A549 (cell line): ENCODE measurements around the gene ARIH2. TPM values are rescaled to one million over a fixed set of nuclear protein-coding genes. Genes with fewer than 3 reads are reported as not detected.
A peak's percentile ranks its signal among the peaks of the same experiment; 100 is the strongest.

ENCODE experiments used
- ATAC-seq, 2 experiments: fragments of 200-7000 bp in 1 of 2; fragments of >200 bp in 1 of 2; cut with Nextera tagmentation in 1 of 2; cut with Tn5 transposase in 1 of 2; 3 replicates each; pipeline versions ENCODE4 v1.8.0 to v1.9.1; 2018 to 2020; ENCODE audit warnings: mild to moderate bottlenecking in 1 of 2, moderate library complexity in 1 of 2
- CTCF ChIA-PET: fragments of 300-600 bp; sonication (Branson Sonifier 250); formaldehyde crosslinking; extraction: SDS; loops from one replicate; lab custom pipeline; 2021; ENCODE audit warnings: antibody characterized with exemption, inconsistent platforms; lab: Yijun Ruan, JAX
- POLR2A ChIA-PET: fragments of 350-600 bp; formaldehyde crosslinking; extraction: SDS; loops from one replicate; lab custom pipeline; 2021; ENCODE audit warnings: antibody characterized with exemption, inconsistent platforms; lab: Yijun Ruan, JAX
- DNase-seq, 2 experiments: peaks; one replicate each; pipeline versions ENCODE4 v3.0.0 to v3.0.0-alpha.2; 2011 to 2016; ENCODE audit warnings: low read depth in 1 of 2, low spot score in 1 of 2
- FAIRE-seq: peaks from 2 replicates; lab custom pipeline; 2011; peaks lifted over from hg19 to GRCh38; lab: Jason Lieb, UNC
- H3K27ac ChIP-seq, 2 experiments: fragments of >200 bp; sonication (Bioruptor Twin); formaldehyde crosslinking; 3 replicates each; pipeline ENCODE4 v1.5.1; 2016 to 2017
- H3K4me1 ChIP-seq: fragments of >200 bp; sonication (Bioruptor Twin); formaldehyde crosslinking; 3 replicates; pipeline ENCODE4 v1.6.1; 2016
- H3K4me2 ChIP-seq: fragments of >200 bp; sonication (Bioruptor Twin); formaldehyde crosslinking; 3 replicates; pipeline ENCODE4 v1.6.1; 2016
- H3K4me3 ChIP-seq: fragments of >200 bp; sonication (Bioruptor Twin); formaldehyde crosslinking; 3 replicates; pipeline ENCODE4 v1.5.1; 2016
- H3K9me3 ChIP-seq: fragments of >200 bp; sonication (Bioruptor Twin); formaldehyde crosslinking; 3 replicates; pipeline ENCODE4 v1.6.1; 2016
- CEBPB ChIP-seq, 2 experiments: fragments of >200 bp in 1 of 2; sonication (Bioruptor Twin) in 1 of 2; formaldehyde crosslinking in 1 of 2; IDR thresholded peaks; 2 replicates each; pipeline ENCODE4 v1.6.1; 2012 to 2016
- E2F6 ChIP-seq: IDR thresholded peaks from 2 replicates; pipeline ENCODE4 v1.6.1; 2012; ENCODE audit warnings: low read depth, borderline replicate concordance
- EHMT2 ChIP-seq: fragments of 200-600 bp; sonication (generic); IDR thresholded peaks from 2 replicates; pipeline ENCODE4 v1.6.1; 2016; ENCODE audit warnings: antibody characterized with exemption, low read depth, mild to moderate bottlenecking, moderate library complexity
- ESRRA ChIP-seq: fragments of 150-350 bp; IDR thresholded peaks from 2 replicates; pipeline ENCODE4 v1.6.1; 2014; ENCODE audit warnings: mild to moderate bottlenecking, low read length, borderline replicate concordance
- GATA3 ChIP-seq: IDR thresholded peaks from 2 replicates; pipeline ENCODE4 v1.6.1; 2012; ENCODE audit warnings: borderline replicate concordance
- JUN ChIP-seq, 2 experiments: fragments of >200 bp; sonication (Bioruptor Twin); formaldehyde crosslinking; IDR thresholded peaks; 2 replicates in 1 of 2; 3 replicates in 1 of 2; pipeline ENCODE4 v1.6.1; 2016 to 2017
- JUNB ChIP-seq: fragments of >200 bp; sonication (Bioruptor Twin); formaldehyde crosslinking; IDR thresholded peaks from 2 replicates; pipeline ENCODE4 v1.6.1; 2016
- KDM1A ChIP-seq: fragments of 200-600 bp; sonication (generic); IDR thresholded peaks from 2 replicates; pipeline ENCODE4 v1.6.1; 2016; ENCODE audit warnings: low read depth, mild to moderate bottlenecking
- NFE2L2 ChIP-seq: fragments of 150-350 bp; conservative IDR thresholded peaks from 2 replicates; pipeline ENCODE4 v1.6.1; 2014; ENCODE audit warnings: low read length
- PHF8 ChIP-seq: fragments of 200-600 bp; sonication (generic); IDR thresholded peaks from 2 replicates; pipeline ENCODE4 v1.6.1; 2016; ENCODE audit warnings: low read depth, mild to moderate bottlenecking, antibody characterized with exemption, moderate library complexity, borderline replicate concordance
- RCOR1 ChIP-seq: fragments of 150-350 bp; IDR thresholded peaks from 2 replicates; pipeline ENCODE4 v1.6.1; 2014; ENCODE audit warnings: antibody characterized with exemption, low read length, low read depth
- RFX5 ChIP-seq: fragments of 450-650 bp; IDR thresholded peaks from 2 replicates; pipeline ENCODE4 v1.7.1; 2014; ENCODE audit warnings: antibody characterized with exemption, mild to moderate bottlenecking, moderate library complexity
- TFCP2L1 ChIP-seq: fragments of 250-450 bp; sonication (Bioruptor Pico); IDR thresholded peaks from 2 replicates; pipeline ENCODE4 v1.5.0; 2021; ENCODE audit warnings: mild to moderate bottlenecking
- TP53 ChIP-seq: fragments of 250-450 bp; sonication (Bioruptor Pico); IDR thresholded peaks from 2 replicates; pipeline ENCODE4 v1.5.0; 2021; ENCODE audit warnings: mild to moderate bottlenecking, moderate library complexity
- ZNF302 ChIP-seq: fragments of 250-450 bp; sonication (Bioruptor Pico); IDR thresholded peaks from 2 replicates; pipeline ENCODE4 v1.9.0; 2021; ENCODE audit warnings: inconsistent platforms, mild to moderate bottlenecking, moderate library complexity
- ZSCAN20 ChIP-seq: fragments of 250-450 bp; sonication (Bioruptor Pico); IDR thresholded peaks from 2 replicates; pipeline ENCODE4 v1.8.0; 2022; ENCODE audit warnings: mild to moderate bottlenecking, moderate library complexity
- WGBS: methylation state at CpG from one replicate; pipeline ENCODE4 v1.1.6; 2017; ENCODE audit errors: missing lambda C conversion rate; 5-methylcytosine and 5-hydroxymethylcytosine counted together
- polyA plus RNA-seq, 4 experiments: library from polyadenylated mRNA; depleted of rRNA in 3 of 4; stranded (reverse); fragments of >200 nt; fragmentation: RNase III in 1 of 4; extraction: RNeasy Plus Mini Kit Qiagen cat#74134 plus additional on column Dnase treatment in 1 of 4; gene quantifications; 2 replicates in 3 of 4; 3 replicates in 1 of 4; pipeline ENCODE4 v1.2.3, GENCODE V29; 2011 to 2017
- TF ChIP-seq, protein P1 (sequence below): IDR thresholded peaks from 2 replicates; pipeline ENCODE4 v1.6.1; 2012
- TF ChIP-seq, protein P2 (sequence below): fragments of 450-650 bp; IDR thresholded peaks from 2 replicates; pipeline ENCODE4 v1.6.1; 2014; ENCODE audit warnings: antibody characterized with exemption

ARIH2 gene
- polyA plus RNA-seq, 2 of the 4 experiments (the other 2 are of a cell fraction), result 52.4 to 88.8 TPM

GRCh38 chr3:49022688-49023171 lies 104.1 kb downstream of the ARIH2 start:
- FAIRE-seq, result no peak

GRCh38 chr3:49023775-49024174 lies 105.1 kb downstream of the ARIH2 start:
- no peaks in the 10 kb centered on the region for H3K9me3 ChIP-seq
- peak overlapping the region; percentile 82; the same call in 2 of the 3 replicates for H3K4me2 ChIP-seq
- no peak overlapping the region for H3K27ac ChIP-seq
- 94% methylated on average over 4 of the region's 4 CpGs for WGBS
- ATAC-seq, result no peak
- peaks cover 36% of the 10 kb centered on the region for H3K4me1 ChIP-seq
- CTCF ChIA-PET, result interaction anchor here (0.9 to 30.1 kb wide), 5 partner anchors 9 to 43 kb away, joined by 3 to 385 read pairs (median 6); partner anchors contain the start of gene P4HTM
- no peak for DNase-seq
- no peak overlapping the region for H3K4me3 ChIP-seq
- POLR2A ChIA-PET, result interaction anchor here (2.2 to 4.6 kb wide), 2 partner anchors 17 to 71 kb away, joined by 7 to 57 read pairs; partner anchors contain the start of genes QRICH1 and WDR6
- TF ChIP-seq PHF8 (no peak), TP53 (no peak)
- TF ChIP-seq, protein P1, sequence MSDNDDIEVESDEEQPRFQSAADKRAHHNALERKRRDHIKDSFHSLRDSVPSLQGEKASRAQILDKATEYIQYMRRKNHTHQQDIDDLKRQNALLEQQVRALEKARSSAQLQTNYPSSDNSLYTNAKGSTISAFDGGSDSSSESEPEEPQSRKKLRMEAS, result no peak
- FAIRE-seq, result no peak

More at GRCh38 chr3:49022688-49023171, 104.1 kb downstream of the ARIH2 start:
- Histone ChIP-seq H3K4me3 (peak overlapping the region; percentile 76), H3K9me3 (no peaks in the 10 kb centered on the region), H3K4me2 (peak overlapping the region; percentile 82), H3K4me1 (peaks cover 28% of the 10 kb centered on the region), H3K27ac (peak overlapping the region; percentile 98 to 100)
- CTCF ChIA-PET, result interaction anchor here (0.9 to 30.1 kb wide), 16 partner anchors 8 to 426 kb away, joined by 3 to 385 read pairs (median 5); partner anchors contain the start of genes P4HTM and WDR6
- ATAC-seq (peak in 1 of 2 experiments; percentile 1; a peak in 1 of 6 replicates), DNase-seq (peak in 1 of 2 experiments; percentile 41)
- 10% methylated on average over 1 of the region's 12 CpGs for WGBS
- TF ChIP-seq KDM1A, result no peak
- TF ChIP-seq ZNF302 (CRISPR knock-in tag), result no peak
- no peak for TF ChIP-seq EHMT2
- no peak for TF ChIP-seq JUN (IDR thresholded peaks at IDR 0.05)
- no peak for TF ChIP-seq RFX5
- no peak for TF ChIP-seq E2F6
- POLR2A ChIA-PET, result interaction anchor here (1.7 to 4.6 kb wide), 5 partner anchors 16 to 426 kb away, joined by 5 to 57 read pairs (median 6); partner anchors contain the start of genes LAMB2, QRICH1 and WDR6

DNA sequence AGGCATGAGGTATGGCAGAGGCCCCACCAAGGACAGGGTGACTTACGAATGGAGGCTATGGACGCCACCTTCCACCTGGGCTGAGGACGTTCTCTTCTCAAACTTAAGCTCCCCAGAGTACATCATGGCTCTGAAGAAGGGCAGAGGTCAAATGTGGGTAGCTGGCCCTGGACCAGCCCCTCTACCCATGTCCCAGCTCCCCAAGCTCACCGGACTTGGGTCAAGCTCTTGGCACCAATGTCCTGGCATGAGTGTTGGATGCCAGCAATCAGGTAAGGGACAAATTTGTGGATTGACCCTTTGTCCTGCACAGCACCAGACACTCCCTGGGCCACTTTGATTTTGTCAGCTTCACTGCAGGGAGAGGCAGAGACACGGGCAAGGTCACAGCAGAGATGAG lies 105.8 kb downstream of the ARIH2 start:
- no peak for ATAC-seq
- TF ChIP-seq RCOR1, result no peak
- TF ChIP-seq ESRRA, result no peak
- TF ChIP-seq PHF8, result no peak
- no peak for TF ChIP-seq CEBPB (IDR thresholded peaks at IDR 0.05)
- TF ChIP-seq E2F6, result no peak
- no peak for TF ChIP-seq NFE2L2
- TF ChIP-seq ZSCAN20 (CRISPR knock-in tag), result no peak
- no peak for TF ChIP-seq JUNB
- no peak for TF ChIP-seq TFCP2L1 (CRISPR knock-in tag)
- TF ChIP-seq, protein P2, sequence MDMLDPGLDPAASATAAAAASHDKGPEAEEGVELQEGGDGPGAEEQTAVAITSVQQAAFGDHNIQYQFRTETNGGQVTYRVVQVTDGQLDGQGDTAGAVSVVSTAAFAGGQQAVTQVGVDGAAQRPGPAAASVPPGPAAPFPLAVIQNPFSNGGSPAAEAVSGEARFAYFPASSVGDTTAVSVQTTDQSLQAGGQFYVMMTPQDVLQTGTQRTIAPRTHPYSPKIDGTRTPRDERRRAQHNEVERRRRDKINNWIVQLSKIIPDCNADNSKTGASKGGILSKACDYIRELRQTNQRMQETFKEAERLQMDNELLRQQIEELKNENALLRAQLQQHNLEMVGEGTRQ, result no peak
- TF ChIP-seq GATA3, result no peak
- POLR2A ChIA-PET, result interaction anchor here (2.2 kb wide), 1 partner anchor 70 kb away, joined by 7 read pairs; the partner anchor contains the start of gene QRICH1
- Histone ChIP-seq H3K27ac (no peak overlapping the region), H3K4me3 (no peak overlapping the region), H3K9me3 (no peaks in the 10 kb centered on the region), H3K4me1 (peaks cover 31% of the 10 kb centered on the region), H3K4me2 (no peak overlapping the region)
- CTCF ChIA-PET, result interaction anchor here (30.1 kb wide), 1 partner anchor 33 kb away, joined by 385 read pairs; the partner anchor contains the start of gene P4HTM
- no peak for FAIRE-seq
- 92% methylated on average over 4 of the region's 5 CpGs for WGBS
- no peak for DNase-seq
